NCI-H524 treated with DMSO at 0.1 percent for 48 hours (cell line): ENCODE measurements around the gene HTR3A.
"Not testable (repeated sequence)": the region's sequence is repeated elsewhere in the genome, so short reads cannot be mapped to it uniquely, and the experiment has no call there.

Experiments
- DNase-seq: peaks from one replicate; lab custom pipeline; 2025; lab: John Stamatoyannopoulos, UW

HTR3A gene

GRCh38 chr11:113974741-113975470 is at the start of gene HTR3A:
Gene HTR3A (plus strand): TSS chr11:113975108. CDS start chr11:113975326, 218 bp downstream.
- peak; percentile 54 for DNase-seq

DNA sequence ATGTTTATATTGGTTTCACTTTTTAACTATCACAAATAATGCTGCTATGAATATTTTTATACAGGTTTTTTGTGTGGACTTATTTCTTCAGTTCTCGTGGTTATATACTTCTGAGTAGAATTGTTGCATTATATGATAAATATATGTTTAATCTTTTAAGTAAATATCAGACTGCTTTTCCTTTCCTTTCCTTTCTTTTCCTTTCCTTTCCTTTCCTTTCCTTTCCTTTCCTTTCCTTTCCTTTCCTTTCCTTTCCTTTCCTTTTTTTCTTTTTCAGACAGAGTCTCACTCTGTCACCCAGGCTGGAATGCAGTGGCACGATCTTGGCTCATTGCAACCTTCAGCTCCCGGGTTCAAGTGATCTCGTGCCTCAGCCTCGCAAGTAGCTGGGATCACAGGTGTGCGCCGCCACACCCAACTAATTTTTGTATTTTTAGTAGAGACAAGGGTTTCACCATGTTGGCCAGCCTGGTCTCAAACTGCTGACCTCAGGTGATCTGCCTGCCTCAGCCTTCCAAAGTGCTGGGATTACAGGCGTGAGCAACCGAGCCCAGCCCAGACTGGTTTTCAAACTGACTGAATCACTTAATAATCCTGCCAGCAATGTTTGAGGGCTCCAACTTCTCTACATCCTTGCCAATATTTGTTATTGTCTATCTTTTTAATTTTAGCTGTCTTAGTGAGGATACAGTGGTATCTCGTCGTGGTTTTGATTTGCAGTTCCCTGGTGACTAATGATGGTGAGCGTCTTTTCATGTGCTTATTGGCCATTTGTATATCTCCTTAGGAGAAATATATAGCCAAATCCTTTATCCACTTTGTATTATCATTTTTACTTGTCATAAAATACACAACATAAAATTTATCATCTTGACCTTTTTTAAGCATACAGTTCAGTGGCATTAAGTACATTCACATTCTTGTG is 48.4 kb upstream of the HTR3A start:
- DNase-seq, result no peak

DNA sequence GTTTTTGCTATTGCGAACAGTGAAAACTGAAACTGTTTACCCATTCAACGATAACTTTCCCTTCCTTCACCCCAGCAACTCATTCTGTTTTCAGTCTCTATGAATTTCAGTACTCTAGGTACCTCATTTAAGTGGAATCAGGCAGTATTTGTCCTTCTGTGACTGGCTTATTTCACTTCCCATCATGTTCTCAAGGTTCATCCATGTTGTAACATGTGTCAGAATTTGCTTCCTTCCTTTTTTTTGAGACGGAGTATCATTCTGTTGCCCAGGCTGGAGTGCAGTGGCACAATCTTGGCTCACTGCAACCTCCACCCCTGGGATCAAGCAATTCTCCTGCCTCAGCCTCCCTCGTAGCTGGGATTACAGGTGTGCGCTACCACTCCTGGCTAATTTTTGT is 46.6 kb upstream of the HTR3A start:
- no peak for DNase-seq

- DNase-seq, result no peak
These were observed 42.1 kb upstream of the HTR3A start for GRCh38 chr11:113932788-113933187.

DNA sequence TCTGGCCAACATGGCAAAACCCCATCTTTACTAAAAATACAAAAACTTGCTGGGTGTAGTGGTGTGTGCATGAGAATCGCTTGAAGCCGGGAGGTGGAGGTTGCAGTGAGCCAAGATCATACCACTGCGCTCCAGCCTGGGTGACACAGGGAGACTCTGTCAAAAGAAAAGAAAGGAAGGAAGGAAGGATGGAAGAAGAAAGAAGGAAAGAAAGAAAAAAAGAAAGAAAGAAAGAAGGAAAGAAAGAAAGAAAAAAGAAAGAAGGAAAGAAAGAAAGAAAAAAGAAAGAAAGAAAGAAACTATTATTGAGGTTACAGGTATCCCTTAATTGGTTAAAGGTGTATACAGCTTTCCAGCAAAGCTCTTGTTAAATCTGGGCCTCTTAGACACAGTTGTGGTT is 40.7 kb upstream of the HTR3A start:
- not testable (repeated sequence) for DNase-seq

GRCh38 chr11:113934761-113935160 is 40.1 kb upstream of the HTR3A start:
- no peak for DNase-seq

DNA sequence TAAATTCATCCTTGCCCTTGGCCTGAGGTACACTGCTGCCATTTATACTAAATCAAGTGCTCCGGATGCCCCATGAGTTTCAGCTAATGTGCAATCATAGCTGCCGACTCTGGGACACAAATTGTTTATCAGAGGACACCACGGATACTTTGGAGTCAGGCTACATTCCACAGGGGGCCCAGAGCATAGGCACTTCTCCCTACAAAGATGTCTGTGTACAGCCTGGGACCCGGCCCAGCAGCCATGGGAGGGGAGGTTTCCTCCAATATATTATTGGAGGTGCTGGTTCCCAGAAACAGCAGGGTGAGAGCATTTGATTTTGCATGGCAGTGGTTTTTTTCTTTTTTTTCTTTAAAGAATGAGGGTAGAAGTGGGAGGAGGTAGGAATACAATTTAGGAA is 39.0 kb upstream of the HTR3A start:
- no peak for DNase-seq

DNA sequence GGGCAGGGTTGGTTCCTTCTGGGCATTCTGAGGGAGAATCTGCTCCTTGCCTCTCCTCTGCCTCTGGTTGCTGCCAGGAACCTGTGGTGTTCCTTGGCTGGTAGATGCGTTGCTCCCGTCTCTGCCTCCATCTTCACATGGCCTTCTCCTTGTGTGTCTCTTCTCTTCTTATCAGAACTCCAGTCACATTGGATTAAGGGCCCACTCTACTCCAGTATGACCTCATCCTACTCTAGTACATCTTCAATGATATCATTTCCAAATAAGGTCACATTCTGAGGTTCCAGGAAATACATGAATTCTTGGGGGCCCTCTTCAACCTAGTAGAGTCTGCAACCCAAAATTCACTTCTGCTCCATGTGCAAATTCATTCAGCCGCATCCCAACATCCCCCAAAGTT is 37.0 kb upstream of the HTR3A start:
- no peak for DNase-seq

- no peak for DNase-seq
These were observed 32.7 kb upstream of the HTR3A start for GRCh38 chr11:113942256-113942655.

GRCh38 chr11:113946162-113946561 is 28.7 kb upstream of the HTR3A start:
- not testable (repeated sequence) for DNase-seq

GRCh38 chr11:113947994-113948393 is 26.9 kb upstream of the HTR3A start:
- no peak for DNase-seq

DNA sequence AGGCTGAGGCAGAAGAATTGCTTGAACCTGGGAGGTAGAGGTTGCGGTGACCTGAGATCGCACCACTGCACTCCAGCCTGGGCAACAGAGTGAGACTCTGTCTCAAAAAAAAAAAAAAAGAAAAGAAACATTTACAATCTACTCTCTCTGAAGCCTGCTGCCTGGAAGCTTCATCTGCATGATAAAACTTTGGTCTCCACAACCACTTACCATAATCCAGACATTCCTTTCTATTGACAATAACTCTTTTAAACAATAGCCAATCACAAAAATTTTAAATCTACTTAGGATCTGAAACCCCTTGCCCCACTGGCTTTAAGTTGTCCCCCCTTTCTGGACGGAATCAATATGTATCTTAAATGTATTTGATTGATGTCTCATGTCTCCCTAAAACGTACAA is 25.0 kb upstream of the HTR3A start:
- DNase-seq, result no peak

DNA sequence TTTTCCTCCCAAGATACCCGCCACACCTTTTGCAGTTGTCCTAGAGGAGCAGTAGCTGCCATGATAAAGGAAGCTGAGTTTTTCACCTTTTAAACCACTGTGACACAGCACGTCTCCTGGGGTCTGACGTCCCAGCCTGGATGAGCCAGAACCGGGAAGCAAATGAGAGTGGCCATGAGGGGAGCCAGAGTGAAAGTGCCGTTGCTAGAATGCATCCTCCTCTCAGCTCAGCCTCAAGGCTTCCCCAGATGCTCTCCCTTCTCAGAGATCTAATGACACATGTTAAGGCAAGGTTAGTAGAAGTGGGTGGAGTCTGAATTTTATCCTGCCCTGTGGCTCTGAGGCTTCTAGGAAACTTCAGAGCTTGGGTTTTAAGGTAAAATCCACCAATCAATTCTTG is 23.4 kb upstream of the HTR3A start:
- DNase-seq, result no peak

GRCh38 chr11:113952070-113952469 is 22.8 kb upstream of the HTR3A start:
- no peak for DNase-seq

DNA sequence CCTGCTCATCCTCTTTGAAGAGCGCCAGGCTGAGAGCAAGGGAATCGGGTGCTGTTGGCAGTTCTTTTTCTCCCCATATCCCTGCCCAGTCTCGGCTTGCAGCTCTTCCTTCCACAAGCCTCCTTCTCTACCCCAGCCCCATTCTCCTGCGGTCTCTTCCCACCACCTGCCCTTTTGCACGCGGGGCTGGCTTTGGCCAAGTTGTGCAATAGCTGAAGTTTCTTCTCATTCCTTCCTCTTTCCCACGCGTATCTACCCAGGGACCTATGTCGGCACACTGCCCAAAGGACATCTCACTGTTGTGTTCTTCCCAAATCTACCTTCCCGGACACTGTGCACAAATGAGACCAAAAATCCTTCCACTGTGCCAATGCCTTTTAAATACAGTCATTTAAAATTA is 22.3 kb upstream of the HTR3A start:
- DNase-seq, result no peak

DNA sequence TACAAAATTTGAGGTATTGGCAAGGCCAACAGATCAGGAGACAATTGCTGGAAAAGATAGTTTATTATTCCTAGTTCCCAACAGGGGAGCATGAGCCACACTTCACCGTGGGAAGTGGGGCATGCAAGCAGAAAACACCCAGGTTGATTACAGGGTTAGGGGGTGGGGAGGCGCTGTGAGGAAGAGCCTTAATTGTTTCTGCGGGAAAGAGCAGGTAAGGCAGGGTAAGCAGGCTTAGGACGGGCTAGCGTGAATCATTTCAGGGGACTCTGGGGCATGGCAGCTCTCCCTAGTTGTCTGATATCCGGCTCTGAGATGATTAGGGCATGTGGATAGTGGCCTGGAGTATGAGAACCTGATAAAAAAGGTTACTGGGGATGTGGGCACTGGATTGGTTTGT is 20.7 kb upstream of the HTR3A start:
- DNase-seq, result no peak

- DNase-seq, result peak; percentile 80
These were observed 17.9 kb upstream of the HTR3A start for GRCh38 chr11:113956986-113957385.

DNA sequence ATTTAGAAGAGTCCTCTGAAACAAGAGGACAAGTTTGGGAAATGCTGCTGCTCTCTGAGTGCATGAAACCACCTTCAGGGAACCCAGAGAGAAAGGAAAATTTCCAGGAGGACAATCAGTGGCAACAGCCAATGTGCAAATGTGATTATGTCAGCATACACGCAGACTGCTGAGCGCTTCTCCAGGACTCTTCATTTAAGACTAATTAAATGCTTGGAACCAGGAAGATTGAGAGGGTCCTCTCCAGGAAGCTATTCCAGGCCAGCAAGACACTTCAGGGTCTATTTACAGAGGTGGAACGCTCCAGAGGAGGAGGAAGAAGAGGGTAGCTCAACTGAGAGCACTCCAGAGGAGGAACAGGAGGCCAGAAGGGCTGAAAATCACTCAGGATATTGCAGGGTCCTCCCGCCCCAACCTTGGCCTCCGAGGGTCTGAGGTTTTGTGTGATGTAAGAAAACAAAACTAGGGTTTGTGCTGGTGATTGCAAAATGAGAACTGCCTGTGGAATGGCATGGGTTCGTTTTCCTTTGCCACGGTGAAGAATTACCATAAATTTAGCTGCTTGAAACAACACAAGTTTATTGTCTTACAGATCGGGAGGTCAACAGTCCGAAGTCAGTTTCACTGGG is 14.1 kb upstream of the HTR3A start:
- DNase-seq, result no peak

GRCh38 chr11:113967361-113967760 is 7.5 kb upstream of the HTR3A start:
- no peak for DNase-seq

GRCh38 chr11:113971506-113972195 is 3.3 kb upstream of the HTR3A start:
- DNase-seq, result no peak

- DNase-seq, result no peak
These were observed 2.2 kb downstream of the HTR3A start for GRCh38 chr11:113977071-113977490.

DNA sequence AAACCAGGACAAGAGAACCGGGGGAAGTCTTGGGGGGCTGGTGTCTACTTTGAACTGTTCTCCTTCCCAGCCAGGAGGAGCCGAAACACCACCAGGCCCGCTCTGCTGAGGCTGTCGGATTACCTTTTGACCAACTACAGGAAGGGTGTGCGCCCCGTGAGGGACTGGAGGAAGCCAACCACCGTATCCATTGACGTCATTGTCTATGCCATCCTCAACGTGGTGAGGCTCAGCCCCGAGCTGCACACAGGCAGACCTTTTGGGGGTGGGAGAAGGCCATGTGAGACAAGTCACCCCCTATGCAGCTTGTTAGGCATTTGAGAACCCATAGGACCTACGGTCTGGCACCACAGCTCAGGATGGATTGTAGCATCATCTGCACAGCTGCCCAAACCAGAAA is 2.8 kb downstream of the HTR3A start:
- no peak for DNase-seq
